ENCODE measurements around the gene RRP12.

Gene RRP12

GRCh38 chr10:97371696-97372095 is 29.4 kb downstream of the RRP12 start:
- DNase-seq (ENCODE audit: low spot score): no peak
- in situ Hi-C loops (cut with MboI; ENCODE audit: low pct_unique_long_range_greater_than_20kb, low sequenced_read_pairs, unreplicated experiment): no loop called here
- TF ChIP-seq CTCF (IDR thresholded peaks at IDR 0.05; ENCODE audit: extremely low read depth, insufficient read depth, missing control alignments): no peak

- TF ChIP-seq CTCF (IDR thresholded peaks at IDR 0.05; ENCODE audit: extremely low read depth, insufficient read depth, missing control alignments): no peak
- no peak for DNase-seq (ENCODE audit: low spot score)
- in situ Hi-C loops (cut with MboI; ENCODE audit: low pct_unique_long_range_greater_than_20kb, low sequenced_read_pairs, unreplicated experiment): no loop called here
Observed at GRCh38 chr10:97367126-97367649, 34.0 kb downstream of the RRP12 start.

GRCh38 chr10:97366572-97366971 is 34.6 kb downstream of the RRP12 start:
- no peak for DNase-seq (ENCODE audit: low spot score)
- in situ Hi-C loops (cut with MboI; ENCODE audit: low pct_unique_long_range_greater_than_20kb, low sequenced_read_pairs, unreplicated experiment): no loop called here
- TF ChIP-seq CTCF (IDR thresholded peaks at IDR 0.05; ENCODE audit: extremely low read depth, insufficient read depth, missing control alignments): no peak

- no peak for TF ChIP-seq CTCF (IDR thresholded peaks at IDR 0.05; ENCODE audit: extremely low read depth, insufficient read depth, missing control alignments)
- in situ Hi-C loops (cut with MboI; ENCODE audit: low pct_unique_long_range_greater_than_20kb, low sequenced_read_pairs, unreplicated experiment): no loop called here
- DNase-seq (ENCODE audit: low spot score): no peak
Observed at GRCh38 chr10:97365761-97366351, 35.3 kb downstream of the RRP12 start.

GRCh38 chr10:97363071-97363470 is 38.1 kb downstream of the RRP12 start:
- TF ChIP-seq CTCF (IDR thresholded peaks at IDR 0.05; ENCODE audit: extremely low read depth, insufficient read depth, missing control alignments): no peak
- DNase-seq (ENCODE audit: low spot score): no peak
- in situ Hi-C loops (cut with MboI; ENCODE audit: low pct_unique_long_range_greater_than_20kb, low sequenced_read_pairs, unreplicated experiment): no loop called here

- no peak for TF ChIP-seq CTCF (IDR thresholded peaks at IDR 0.05; ENCODE audit: extremely low read depth, insufficient read depth, missing control alignments)
- in situ Hi-C loops (cut with MboI; ENCODE audit: low pct_unique_long_range_greater_than_20kb, low sequenced_read_pairs, unreplicated experiment): no loop called here
- no peak for DNase-seq (ENCODE audit: low spot score)
Observed at GRCh38 chr10:97362310-97363033, 38.7 kb downstream of the RRP12 start.
